Measurements from ENCODE around the gene MRFAP1L1.

GRCh38 chr4:6727943-6728250 lies 18.2 kb upstream of the MRFAP1L1 start:
- no peak for TF ChIP-seq CTCF (IDR thresholded peaks at IDR 0.05)
- no peak for TF ChIP-seq POLR2A (IDR thresholded peaks at IDR 0.05)
